Breast epithelium (tissue), 3 donors: ENCODE data around the gene KCNQ5.

ENCODE experiments used
- CTCF ChIP-seq, 3 donors: fragments of 450-650 bp; IDR thresholded peaks; one replicate each; pipeline ENCODE4 v1.5.1; 2016 to 2017; ENCODE audit warnings: antibody characterized with exemption in 3 of 3, mild to moderate bottlenecking in 3 of 3, moderate library complexity in 3 of 3
- POLR2A ChIP-seq: fragments of 450-650 bp; IDR thresholded peaks from one replicate; pipeline ENCODE4 v1.6.1; 2016; ENCODE audit warnings: antibody characterized with exemption, mild to moderate bottlenecking, moderate library complexity
- POLR2AphosphoS5 ChIP-seq, 3 donors: sonication (generic); formaldehyde crosslinking; IDR thresholded peaks; one replicate each; pipeline ENCODE4 v1.6.1; 2017; ENCODE audit warnings: antibody characterized with exemption in 3 of 3

DNA sequence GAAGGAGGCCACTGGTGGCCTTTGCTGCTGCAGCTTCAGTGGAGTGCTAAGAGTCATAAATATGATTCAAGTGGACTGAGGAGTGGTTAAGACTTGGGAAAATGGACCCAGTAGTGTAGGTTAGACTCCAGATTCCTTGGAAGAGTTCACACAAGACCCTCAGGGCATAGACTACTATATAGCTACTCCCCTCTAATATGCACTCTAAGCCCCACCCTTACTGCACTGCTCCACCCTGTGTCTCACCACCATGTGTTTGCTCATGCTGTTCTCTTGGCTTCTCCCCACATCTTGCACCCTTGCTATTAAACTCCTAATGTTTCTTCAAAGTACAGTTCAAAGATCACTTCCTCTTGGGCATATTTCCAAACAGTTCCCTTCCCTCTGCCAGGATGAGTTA, 5.7 kb downstream of the KCNQ5 start:
- TF ChIP-seq CTCF (IDR thresholded peaks at IDR 0.05) (no peak), POLR2A (no peak), POLR2AphosphoS5 (IDR thresholded peaks at IDR 0.05) (no peak)
